SU-DHL-6 (cell line): Measurements from ENCODE around the gene UPF2.

Experiments
- H2AFZ ChIP-seq: fragments of 200-600 bp; sonication (generic); 2 replicates; pipeline ENCODE4 v1.6.1; 2014; ENCODE audit warnings: low read depth, mild to moderate bottlenecking, moderate library complexity, mixed read lengths, antibody characterized with exemption, low read length; ENCODE audit not compliant: severe bottlenecking
- H3F3A ChIP-seq: fragments of 200-600 bp; shearing (Covaris generic); 2 replicates; pipeline ENCODE4 v1.6.0; 2016; ENCODE audit warnings: antibody characterized with exemption, mild to moderate bottlenecking; ENCODE audit not compliant: insufficient read depth
- H3K27ac ChIP-seq: fragments of 200-600 bp; sonication (generic); 2 replicates; pipeline ENCODE4 v1.5.1; 2016; ENCODE audit warnings: low read depth, mild to moderate bottlenecking, low read length, moderate library complexity, mixed read lengths
- H3K27me3 ChIP-seq: fragments of 200-600 bp; sonication (generic), shearing (Covaris generic); 2 replicates; pipeline ENCODE4 v1.6.0; 2014; ENCODE audit warnings: mild to moderate bottlenecking, low read length
- H3K36me3 ChIP-seq: fragments of 200-600 bp; sonication (generic); 2 replicates; pipeline ENCODE4 v1.6.1; 2014; ENCODE audit warnings: mild to moderate bottlenecking, low read length, mixed read lengths
- H3K4me2 ChIP-seq: fragments of 300-600, 200-600 bp; shearing (Covaris generic), sonication (generic); 2 replicates; pipeline ENCODE4 v1.6.0; 2014; ENCODE audit warnings: low read length, low read depth, mild to moderate bottlenecking; ENCODE audit not compliant: poor library complexity, severe bottlenecking
- H3K4me3 ChIP-seq: fragments of 200-600 bp; sonication (generic); 2 replicates; pipeline ENCODE4 v1.5.1; 2014; ENCODE audit warnings: antibody characterized with exemption, low read length, mild to moderate bottlenecking, mixed read lengths; ENCODE audit not compliant: insufficient read depth, poor library complexity, severe bottlenecking
- H3K79me2 ChIP-seq: fragments of 200-600 bp; sonication (generic); 2 replicates; pipeline ENCODE4 v1.6.1; 2014; ENCODE audit warnings: mild to moderate bottlenecking, low read length, moderate library complexity; ENCODE audit not compliant: insufficient read depth
- H3K9ac ChIP-seq: fragments of 200-600 bp; sonication (generic); 2 replicates; pipeline ENCODE4 v1.7.0; 2014; ENCODE audit warnings: mild to moderate bottlenecking, low read length
- H3K9me2 ChIP-seq: fragments of 200-600 bp; sonication (generic); replicated peaks from 2 replicates; pipeline ENCODE4 v1.6.1; 2014; ENCODE audit warnings: low read length; ENCODE audit not compliant: insufficient read depth
- H3K9me3 ChIP-seq: fragments of 200-600 bp; sonication (generic); 2 replicates; pipeline ENCODE4 v1.6.1; 2014; ENCODE audit warnings: low read length, mixed read lengths; ENCODE audit not compliant: insufficient read depth
- H4K20me1 ChIP-seq: fragments of 200-600 bp; sonication (generic); 2 replicates; pipeline ENCODE4 v1.6.1; 2014; ENCODE audit warnings: low read depth, mild to moderate bottlenecking, antibody characterized with exemption, low read length, moderate library complexity, mixed read lengths
- CTCF ChIP-seq: fragments of 200-600 bp; sonication (generic); IDR thresholded peaks from one replicate; pipeline ENCODE4 v1.5.1; 2017; ENCODE audit warnings: antibody characterized with exemption, mild to moderate bottlenecking, low read length, moderate library complexity; ENCODE audit not compliant: insufficient read depth, poor library complexity, severe bottlenecking
- EZH2phosphoT487 ChIP-seq: fragments of 200-600 bp; sonication (generic), shearing (Covaris generic); conservative IDR thresholded peaks from 2 replicates; pipeline ENCODE4 v1.6.1; 2018; ENCODE audit warnings: mild to moderate bottlenecking, antibody characterized with exemption, low read length, moderate library complexity, mixed read lengths

Gene UPF2

GRCh38 chr10:11936389-11937152 is 106.0 kb downstream of the UPF2 start:
- H3K79me2 ChIP-seq = no peaks in the 10 kb centered on the region
- no peaks in the 10 kb centered on the region for H3F3A ChIP-seq
- no peak overlapping the region for H3K4me3 ChIP-seq
- no peak overlapping the region for H2AFZ ChIP-seq
- no peak overlapping the region for H3K27ac ChIP-seq
- TF ChIP-seq EZH2phosphoT487 = no peak
- H3K4me2 ChIP-seq = no peak overlapping the region
- H3K9me2 ChIP-seq = no peaks in the 10 kb centered on the region
- H3K9me3 ChIP-seq = no peaks in the 10 kb centered on the region
- H4K20me1 ChIP-seq = no peaks in the 10 kb centered on the region
- H3K9ac ChIP-seq = no peak overlapping the region
- no peaks in the 10 kb centered on the region for H3K27me3 ChIP-seq
- peaks cover 25% of the 10 kb centered on the region; the same call in 1 of the 2 replicates for H3K36me3 ChIP-seq

- Histone ChIP-seq H3K79me2 (no peaks in the 10 kb centered on the region), H3K9me2 (no peaks in the 10 kb centered on the region), H3F3A (no peaks in the 10 kb centered on the region), H3K9me3 (no peaks in the 10 kb centered on the region), H3K9ac (no peak overlapping the region), H3K4me3 (no peak overlapping the region), H3K27me3 (no peaks in the 10 kb centered on the region), H3K36me3 (peaks cover 22% of the 10 kb centered on the region; the same call in 1 of the 2 replicates), H2AFZ (no peak overlapping the region), H4K20me1 (no peaks in the 10 kb centered on the region), H3K4me2 (no peak overlapping the region), H3K27ac (no peak overlapping the region)
- no peak for TF ChIP-seq EZH2phosphoT487
- TF ChIP-seq CTCF = no peak
Measured at GRCh38 chr10:11934262-11934661, 108.3 kb downstream of the UPF2 start.

- no peaks in the 10 kb centered on the region for H3F3A ChIP-seq
- H3K36me3 ChIP-seq = peaks cover 25% of the 10 kb centered on the region; the same call in 1 of the 2 replicates
Measured at GRCh38 chr10:11933577-11934223, 108.9 kb downstream of the UPF2 start.

More at GRCh38 chr10:11933577-11934223, 108.9 kb downstream of the UPF2 start:
- Histone ChIP-seq H3K4me2 (no peak overlapping the region), H3K9ac (no peak overlapping the region), H3K9me3 (no peaks in the 10 kb centered on the region), H3K79me2 (no peaks in the 10 kb centered on the region), H3K27me3 (no peaks in the 10 kb centered on the region), H3K4me3 (no peak overlapping the region), H3K9me2 (no peaks in the 10 kb centered on the region), H3K27ac (no peak overlapping the region), H2AFZ (no peak overlapping the region), H4K20me1 (no peaks in the 10 kb centered on the region)
- TF ChIP-seq EZH2phosphoT487 (no peak), CTCF (no peak)
